Esophagus muscularis mucosa (tissue), 4 donors: ENCODE measurements around the gene DDX27. TPM values are rescaled to one million over a fixed set of nuclear protein-coding genes. Genes with fewer than 3 reads are reported as not detected.
A peak's percentile ranks its signal among the peaks of the same experiment; 100 is the strongest.

Experiments used
- DNase-seq: peaks from one replicate; pipeline ENCODE4 v3.0.0-alpha.2; 2017; ENCODE audit errors: extremely low spot score
- H3K27ac ChIP-seq, 4 donors: fragments of 200-600 bp; sonication (generic); replicated peaks in 1 of 4; 1 replicate in 3 of 4; 2 replicates in 1 of 4; pipeline ENCODE4 v1.5.1; 2016 to 2019; ENCODE audit warnings: mild to moderate bottlenecking in 1 of 4
- H3K27me3 ChIP-seq, 4 donors: fragments of 200-600 bp; sonication (generic); one replicate each; pipeline versions ENCODE4 v1.5.1 to v1.6.0; 2016 to 2019
- H3K36me3 ChIP-seq, 4 donors: fragments of 200-600 bp; sonication (generic); one replicate each; pipeline ENCODE4 v1.5.1; 2016 to 2019
- H3K4me1 ChIP-seq, 4 donors: fragments of 200-600 bp; sonication (generic); one replicate each; pipeline ENCODE4 v1.5.1; 2016 to 2019
- H3K4me3 ChIP-seq, 4 donors: fragments of 200-600 bp; sonication (generic); 1 replicate in 2 of 4; 2 replicates in 2 of 4; pipeline ENCODE4 v1.5.1; 2016 to 2019; ENCODE audit warnings: mild to moderate bottlenecking in 4 of 4, moderate library complexity in 1 of 4
- H3K9me3 ChIP-seq, 4 donors: fragments of 200-600 bp; sonication (generic); 1 replicate in 3 of 4; 2 replicates in 1 of 4; pipeline ENCODE4 v1.5.1; 2016 to 2019
- EP300 ChIP-seq: sonication (generic); formaldehyde crosslinking; IDR thresholded peaks from one replicate; pipeline ENCODE4 v1.6.1; 2017; ENCODE audit warnings: antibody characterized with exemption
- POLR2A ChIP-seq: fragments of 450-650 bp; IDR thresholded peaks from one replicate; pipeline ENCODE4 v1.6.1; 2017; ENCODE audit warnings: antibody characterized with exemption, moderate library complexity, mild to moderate bottlenecking, low read depth
- POLR2AphosphoS5 ChIP-seq, 2 donors: sonication (generic); formaldehyde crosslinking; IDR thresholded peaks; one replicate each; pipeline ENCODE4 v1.6.1; 2017; ENCODE audit warnings: antibody characterized with exemption in 2 of 2
- WGBS: methylation state at CpG from one replicate; pipeline ENCODE4 v1.1.5; 2018; 5-methylcytosine and 5-hydroxymethylcytosine counted together
- intact Hi-C: fragments of 100-400 bp; cut with DNase I; formaldehyde crosslinking; loops from one replicate; pipeline ENCODE4 v1.15.1; 2023
- total RNA-seq, 4 donors: library from RNA; depleted of rRNA; stranded (reverse); fragments of >200 nt; gene quantifications; one replicate each; pipeline versions ENCODE4 v1.1.0 to v1.2.1, GENCODE V29; 2016
- TF ChIP-seq, protein P1 (sequence below), 3 experiments: fragments of 200-600 bp in 2 of 3; fragments of 450-650 bp in 1 of 3; sonication (generic) in 2 of 3; IDR thresholded peaks; one replicate each; pipeline ENCODE4 v1.5.1; 2017 to 2019; ENCODE audit warnings: antibody characterized with exemption in 3 of 3, mild to moderate bottlenecking in 2 of 3, moderate library complexity in 1 of 3

Gene DDX27
- total RNA-seq, 4 donors from 2014 or later, result 25.7 to 35.0 (median 30.2) TPM

DNA sequence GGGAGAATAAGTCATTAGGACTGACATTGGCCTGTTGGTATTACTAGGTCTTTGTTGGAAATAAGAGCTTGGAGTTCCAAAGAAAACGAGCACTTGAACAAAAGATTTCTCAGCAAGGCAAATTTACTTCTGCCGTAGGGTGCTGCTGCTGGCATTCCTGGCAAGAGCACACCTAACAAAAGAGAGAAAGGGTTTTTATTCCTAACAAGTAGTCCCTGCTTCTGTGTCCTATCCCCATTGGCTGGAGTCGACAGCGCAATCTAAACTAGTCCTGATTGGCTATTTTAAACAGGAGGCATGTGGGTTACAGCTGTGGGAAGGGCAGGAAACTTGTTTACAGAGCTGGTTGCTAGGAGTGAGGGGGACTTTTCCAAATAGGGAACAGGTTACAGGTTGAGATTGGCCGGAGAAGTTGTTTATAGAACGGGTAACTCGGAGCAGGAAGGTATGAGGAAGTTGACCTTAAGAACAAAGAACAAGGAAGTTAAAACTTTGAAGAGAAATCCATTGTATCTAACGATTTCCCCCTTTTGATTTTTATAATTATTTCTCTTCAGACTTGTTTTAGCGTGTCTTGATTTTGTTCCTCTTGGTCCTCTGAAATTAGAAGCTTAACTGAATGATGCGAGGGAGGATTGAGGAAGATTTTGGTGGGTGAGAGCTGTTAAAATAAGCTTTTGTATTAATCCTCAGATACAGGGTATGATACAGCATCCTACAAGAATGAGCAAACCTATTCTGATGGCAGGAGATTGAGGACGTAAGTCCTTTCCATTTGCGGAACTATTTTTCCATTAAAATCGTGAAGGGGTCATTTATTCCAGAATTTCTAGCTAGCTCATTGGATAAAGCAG lies 62.1 kb downstream of the DDX27 start:
- TF ChIP-seq, protein P1, sequence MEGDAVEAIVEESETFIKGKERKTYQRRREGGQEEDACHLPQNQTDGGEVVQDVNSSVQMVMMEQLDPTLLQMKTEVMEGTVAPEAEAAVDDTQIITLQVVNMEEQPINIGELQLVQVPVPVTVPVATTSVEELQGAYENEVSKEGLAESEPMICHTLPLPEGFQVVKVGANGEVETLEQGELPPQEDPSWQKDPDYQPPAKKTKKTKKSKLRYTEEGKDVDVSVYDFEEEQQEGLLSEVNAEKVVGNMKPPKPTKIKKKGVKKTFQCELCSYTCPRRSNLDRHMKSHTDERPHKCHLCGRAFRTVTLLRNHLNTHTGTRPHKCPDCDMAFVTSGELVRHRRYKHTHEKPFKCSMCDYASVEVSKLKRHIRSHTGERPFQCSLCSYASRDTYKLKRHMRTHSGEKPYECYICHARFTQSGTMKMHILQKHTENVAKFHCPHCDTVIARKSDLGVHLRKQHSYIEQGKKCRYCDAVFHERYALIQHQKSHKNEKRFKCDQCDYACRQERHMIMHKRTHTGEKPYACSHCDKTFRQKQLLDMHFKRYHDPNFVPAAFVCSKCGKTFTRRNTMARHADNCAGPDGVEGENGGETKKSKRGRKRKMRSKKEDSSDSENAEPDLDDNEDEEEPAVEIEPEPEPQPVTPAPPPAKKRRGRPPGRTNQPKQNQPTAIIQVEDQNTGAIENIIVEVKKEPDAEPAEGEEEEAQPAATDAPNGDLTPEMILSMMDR (IDR thresholded peaks at IDR 0.05), result no peak
- TF ChIP-seq EP300 (no peak), POLR2AphosphoS5 (IDR thresholded peaks at IDR 0.05) (no peak), POLR2A (no peak)
- no peaks in the 10 kb centered on the region for H3K27me3 ChIP-seq
- peaks cover 52 to 72% (median 68%) of the 10 kb centered on the region in 4 donors for H3K36me3 ChIP-seq
- peaks cover 33 to 76% (median 63%) of the 10 kb centered on the region in 4 donors for H3K4me1 ChIP-seq
- no peak for DNase-seq
- H3K27ac ChIP-seq, result peak overlapping the region in 1 of 4 donors; percentile 9
- H3K9me3 ChIP-seq, result peaks cover 0 to 35% (median 11%) of the 10 kb centered on the region in 4 donors
- intact Hi-C loops, result no loop called here
- 71% methylated on average over 13 of the region's 13 CpGs for WGBS
- peak overlapping the region in 1 of 4 donors; percentile 13 for H3K4me3 ChIP-seq

DNA sequence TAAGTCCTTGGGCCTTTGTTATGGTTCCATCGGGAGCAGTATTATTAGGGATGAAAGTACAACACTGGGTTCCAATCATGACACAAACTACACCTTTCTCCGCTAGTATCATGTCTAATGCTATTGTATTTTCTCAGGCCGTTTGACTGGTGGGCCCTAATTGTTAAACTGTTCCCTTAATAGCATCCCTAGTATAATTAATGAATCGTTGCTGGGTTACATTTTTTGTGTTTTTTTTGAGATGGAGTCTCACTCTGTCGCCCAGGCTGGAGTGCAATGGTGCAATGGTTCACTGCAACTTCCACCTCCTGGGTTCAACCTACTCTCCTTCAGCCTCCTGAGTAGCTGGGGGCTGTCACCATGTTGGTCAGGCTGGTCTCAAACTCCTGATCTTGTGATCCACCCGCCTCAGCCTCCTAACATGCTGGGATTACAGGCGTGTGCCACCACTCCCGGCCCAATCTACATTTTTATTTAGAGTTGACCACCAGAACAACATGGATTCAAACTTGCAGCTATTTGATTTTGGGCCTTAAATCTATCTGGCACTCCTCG lies 62.8 kb downstream of the DDX27 start:
- WGBS, result 84% methylated on average over 9 of the region's 9 CpGs
- Histone ChIP-seq H3K9me3 (peaks cover 5 to 42% (median 18%) of the 10 kb centered on the region in 4 donors), H3K36me3 (peaks cover 59 to 79% (median 75%) of the 10 kb centered on the region in 4 donors), H3K27ac (no peak overlapping the region), H3K4me3 (no peak overlapping the region), H3K27me3 (no peaks in the 10 kb centered on the region), H3K4me1 (peaks cover 27 to 69% (median 56%) of the 10 kb centered on the region in 4 donors)
- intact Hi-C loops, result no loop called here
- no peak for DNase-seq
- TF ChIP-seq POLR2AphosphoS5 (IDR thresholded peaks at IDR 0.05) (no peak), EP300 (no peak), POLR2A (no peak)
- TF ChIP-seq, protein P1 (IDR thresholded peaks at IDR 0.05), result no peak

DNA sequence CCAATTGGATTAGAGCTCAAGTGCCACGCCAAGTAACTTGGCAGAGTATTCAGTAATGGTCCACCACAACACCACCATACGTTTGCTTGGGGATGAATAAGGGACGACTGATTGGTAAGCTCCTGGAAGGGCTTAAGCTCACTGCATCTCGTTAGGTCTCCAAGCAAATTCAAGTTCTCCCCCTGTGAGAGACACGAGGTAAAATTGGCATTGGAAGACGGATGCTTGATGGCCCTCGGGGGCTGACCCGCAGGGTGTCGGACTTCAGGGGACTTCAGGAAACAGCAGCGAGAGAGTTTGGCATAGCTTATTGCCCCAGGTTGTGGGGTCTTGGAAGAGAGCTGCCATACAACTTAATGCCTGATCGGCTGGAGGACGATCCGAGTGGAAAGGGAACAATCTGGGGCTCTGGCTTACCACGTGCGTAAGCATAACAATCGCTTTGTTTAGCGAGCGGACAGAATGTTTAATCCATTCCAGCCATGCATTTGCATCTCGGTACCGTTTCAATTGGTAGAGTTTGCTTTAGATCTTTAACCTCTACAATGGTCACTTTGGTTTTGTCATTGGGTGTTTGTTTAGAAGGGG lies 63.5 kb downstream of the DDX27 start:
- DNase-seq, result no peak
- Histone ChIP-seq H3K36me3 (peaks cover 66 to 86% (median 82%) of the 10 kb centered on the region in 4 donors), H3K9me3 (peaks cover 5 to 48% (median 24%) of the 10 kb centered on the region in 4 donors), H3K4me3 (no peak overlapping the region), H3K27me3 (no peaks in the 10 kb centered on the region), H3K27ac (no peak overlapping the region), H3K4me1 (peaks cover 27 to 66% (median 56%) of the 10 kb centered on the region in 4 donors)
- WGBS, result 86% methylated on average over 20 of the region's 20 CpGs
- no peak for TF ChIP-seq POLR2A
- no peak for TF ChIP-seq POLR2AphosphoS5 (IDR thresholded peaks at IDR 0.05)
- TF ChIP-seq EP300, result no peak
- TF ChIP-seq, protein P1 (IDR thresholded peaks at IDR 0.05), result no peak
- intact Hi-C loops, result no loop called here

DNA sequence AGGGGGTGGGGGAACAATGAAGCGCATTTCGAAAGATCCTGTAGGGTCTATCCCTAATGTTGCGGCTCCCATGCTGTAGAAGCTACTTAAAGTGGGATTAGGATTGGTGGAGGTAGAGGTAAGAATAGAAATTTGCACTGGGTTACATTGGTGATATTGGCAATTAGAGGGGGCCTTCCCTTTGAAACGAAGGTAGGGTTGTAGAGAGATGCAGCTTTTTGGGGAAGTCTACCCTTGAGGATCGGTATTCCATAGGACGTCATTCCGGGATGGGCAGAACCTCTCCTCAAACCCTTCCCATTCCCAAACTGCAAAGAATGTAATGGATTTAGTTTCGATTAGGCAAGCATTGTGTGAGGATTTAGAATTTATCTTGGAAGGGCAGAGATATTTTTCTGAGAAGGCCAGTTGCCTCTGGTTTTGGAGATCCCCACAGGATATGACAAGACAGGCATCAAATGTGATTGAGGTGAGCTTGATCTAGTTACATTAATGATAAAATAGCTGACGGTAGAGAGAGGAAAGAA lies 64.0 kb downstream of the DDX27 start:
- WGBS, result 95% methylated on average over 9 of the region's 9 CpGs
- no peak overlapping the region for H3K27ac ChIP-seq
- intact Hi-C loops, result no loop called here
- TF ChIP-seq POLR2A, result no peak
- TF ChIP-seq EP300, result no peak
- TF ChIP-seq, protein P1 (IDR thresholded peaks at IDR 0.05), result no peak
- no peak for TF ChIP-seq POLR2AphosphoS5 (IDR thresholded peaks at IDR 0.05)
- H3K4me3 ChIP-seq, result no peak overlapping the region
- H3K27me3 ChIP-seq, result no peaks in the 10 kb centered on the region
- H3K4me1 ChIP-seq, result peaks cover 27 to 70% (median 57%) of the 10 kb centered on the region in 4 donors
- H3K36me3 ChIP-seq, result peaks cover 72 to 92% (median 87%) of the 10 kb centered on the region in 4 donors
- H3K9me3 ChIP-seq, result peaks cover 5 to 50% (median 25%) of the 10 kb centered on the region in 4 donors
- no peak for DNase-seq
